DND-41 (cell line): ENCODE measurements around the gene PRDX2.
A peak's percentile ranks its signal among the peaks of the same experiment; 100 is the strongest.

Experiments used
- ATAC-seq: fragments of 200-7000 bp; cut with Tn5 transposase; 3 replicates; pipeline ENCODE4 v1.9.1; 2021; ENCODE audit warnings: low read depth; ENCODE audit not compliant: insufficient read depth
- DNase-seq: peaks from one replicate; pipeline ENCODE4 v3.0.0-alpha.2; 2020
- H2AFZ ChIP-seq: 2 replicates; pipeline ENCODE4 v1.6.0; 2012; ENCODE audit warnings: low read depth, low read length
- H3K27ac ChIP-seq: 2 replicates; pipeline ENCODE4 v1.5.1; 2012; ENCODE audit warnings: low read length, inconsistent platforms
- H3K27me3 ChIP-seq: fragments of 200-600 bp; sonication (generic); 2 replicates; pipeline ENCODE4 v1.6.0; 2012; ENCODE audit warnings: low read length, mild to moderate bottlenecking, inconsistent platforms; ENCODE audit not compliant: insufficient read depth, poor library complexity
- H3K36me3 ChIP-seq: 2 replicates; pipeline ENCODE4 v1.5.1; 2012; ENCODE audit warnings: low read length, inconsistent platforms; ENCODE audit not compliant: insufficient read depth
- H3K4me1 ChIP-seq: 2 replicates; pipeline ENCODE4 v1.5.1; 2012; ENCODE audit warnings: mild to moderate bottlenecking, low read length; ENCODE audit not compliant: insufficient read depth
- H3K4me2 ChIP-seq: 2 replicates; pipeline ENCODE4 v1.6.0; 2012; ENCODE audit warnings: mild to moderate bottlenecking, moderate library complexity, low read length, inconsistent platforms; ENCODE audit not compliant: insufficient read depth
- H3K4me3 ChIP-seq, 2 experiments: fragments of 200-600 bp in 1 of 2; shearing (Covaris generic) in 1 of 2; 2 replicates each; pipeline ENCODE4 v1.5.1; 2012 to 2016; ENCODE audit warnings: inconsistent platforms in 2 of 2, low read length in 2 of 2, mild to moderate bottlenecking in 2 of 2, low read depth in 1 of 2, moderate library complexity in 1 of 2
- H3K79me2 ChIP-seq: 2 replicates; pipeline ENCODE4 v1.6.0; 2012; ENCODE audit warnings: low read length, inconsistent platforms; ENCODE audit not compliant: insufficient read depth
- H3K9ac ChIP-seq: 2 replicates; pipeline ENCODE4 v1.6.0; 2012; ENCODE audit warnings: low read depth, mild to moderate bottlenecking, inconsistent platforms, low read length, moderate library complexity
- H3K9me3 ChIP-seq: 2 replicates; pipeline ENCODE4 v1.5.1; 2012; ENCODE audit warnings: low read length, moderate library complexity, mild to moderate bottlenecking, inconsistent platforms; ENCODE audit not compliant: insufficient read depth, severe bottlenecking
- H4K20me1 ChIP-seq: 2 replicates; pipeline ENCODE4 v1.6.0; 2012; ENCODE audit warnings: low read length; ENCODE audit not compliant: insufficient read depth
- EZH2 ChIP-seq: IDR thresholded peaks from 3 replicates; pipeline ENCODE4 v1.6.1; 2012; ENCODE audit warnings: borderline replicate concordance, low read depth, mild to moderate bottlenecking, moderate library complexity, low read length, inconsistent platforms; ENCODE audit not compliant: severe bottlenecking
- TF ChIP-seq, protein P1 (sequence below): IDR thresholded peaks from 2 replicates; pipeline ENCODE4 v1.5.1; 2012; ENCODE audit warnings: borderline replicate concordance, low read length, moderate library complexity, mild to moderate bottlenecking; ENCODE audit not compliant: poor library complexity, severe bottlenecking; ENCODE audit errors: extremely low read depth

PRDX2 gene

GRCh38 chr19:12834566-12834943 lies 33.0 kb upstream of the PRDX2 start, which contains the start of gene RTBDN:
TSS of gene RTBDN (minus strand) at chr19:12834579. CDS start at chr19:12829979, 4,600 bp downstream.
- no peak for ATAC-seq
- peak within 1 kb of the TSS; percentile 89 for H3K4me2 ChIP-seq
- H3K9ac ChIP-seq = peak within 1 kb of the TSS; percentile 67
- peaks cover 46% of the 10 kb centered on the region for H3K4me1 ChIP-seq
- no peaks in the 10 kb centered on the region for H3K9me3 ChIP-seq
- TF ChIP-seq, protein P1, sequence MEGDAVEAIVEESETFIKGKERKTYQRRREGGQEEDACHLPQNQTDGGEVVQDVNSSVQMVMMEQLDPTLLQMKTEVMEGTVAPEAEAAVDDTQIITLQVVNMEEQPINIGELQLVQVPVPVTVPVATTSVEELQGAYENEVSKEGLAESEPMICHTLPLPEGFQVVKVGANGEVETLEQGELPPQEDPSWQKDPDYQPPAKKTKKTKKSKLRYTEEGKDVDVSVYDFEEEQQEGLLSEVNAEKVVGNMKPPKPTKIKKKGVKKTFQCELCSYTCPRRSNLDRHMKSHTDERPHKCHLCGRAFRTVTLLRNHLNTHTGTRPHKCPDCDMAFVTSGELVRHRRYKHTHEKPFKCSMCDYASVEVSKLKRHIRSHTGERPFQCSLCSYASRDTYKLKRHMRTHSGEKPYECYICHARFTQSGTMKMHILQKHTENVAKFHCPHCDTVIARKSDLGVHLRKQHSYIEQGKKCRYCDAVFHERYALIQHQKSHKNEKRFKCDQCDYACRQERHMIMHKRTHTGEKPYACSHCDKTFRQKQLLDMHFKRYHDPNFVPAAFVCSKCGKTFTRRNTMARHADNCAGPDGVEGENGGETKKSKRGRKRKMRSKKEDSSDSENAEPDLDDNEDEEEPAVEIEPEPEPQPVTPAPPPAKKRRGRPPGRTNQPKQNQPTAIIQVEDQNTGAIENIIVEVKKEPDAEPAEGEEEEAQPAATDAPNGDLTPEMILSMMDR = no peak
- TF ChIP-seq EZH2 = no peak
- peak within 1 kb of the TSS; percentile 50 for H3K27ac ChIP-seq
- peaks cover 8% of the 10 kb centered on the region for H3K79me2 ChIP-seq
- H3K4me3 ChIP-seq = peak within 1 kb of the TSS; percentile 40 to 63; a peak in 3 of 4 replicates
- peak within 1 kb of the TSS; percentile 88 for H2AFZ ChIP-seq
- no peaks in the 10 kb centered on the region for H3K27me3 ChIP-seq
- no peaks in the 10 kb centered on the region for H3K36me3 ChIP-seq
- H4K20me1 ChIP-seq = peaks cover 11% of the 10 kb centered on the region
- DNase-seq = no peak

DNA sequence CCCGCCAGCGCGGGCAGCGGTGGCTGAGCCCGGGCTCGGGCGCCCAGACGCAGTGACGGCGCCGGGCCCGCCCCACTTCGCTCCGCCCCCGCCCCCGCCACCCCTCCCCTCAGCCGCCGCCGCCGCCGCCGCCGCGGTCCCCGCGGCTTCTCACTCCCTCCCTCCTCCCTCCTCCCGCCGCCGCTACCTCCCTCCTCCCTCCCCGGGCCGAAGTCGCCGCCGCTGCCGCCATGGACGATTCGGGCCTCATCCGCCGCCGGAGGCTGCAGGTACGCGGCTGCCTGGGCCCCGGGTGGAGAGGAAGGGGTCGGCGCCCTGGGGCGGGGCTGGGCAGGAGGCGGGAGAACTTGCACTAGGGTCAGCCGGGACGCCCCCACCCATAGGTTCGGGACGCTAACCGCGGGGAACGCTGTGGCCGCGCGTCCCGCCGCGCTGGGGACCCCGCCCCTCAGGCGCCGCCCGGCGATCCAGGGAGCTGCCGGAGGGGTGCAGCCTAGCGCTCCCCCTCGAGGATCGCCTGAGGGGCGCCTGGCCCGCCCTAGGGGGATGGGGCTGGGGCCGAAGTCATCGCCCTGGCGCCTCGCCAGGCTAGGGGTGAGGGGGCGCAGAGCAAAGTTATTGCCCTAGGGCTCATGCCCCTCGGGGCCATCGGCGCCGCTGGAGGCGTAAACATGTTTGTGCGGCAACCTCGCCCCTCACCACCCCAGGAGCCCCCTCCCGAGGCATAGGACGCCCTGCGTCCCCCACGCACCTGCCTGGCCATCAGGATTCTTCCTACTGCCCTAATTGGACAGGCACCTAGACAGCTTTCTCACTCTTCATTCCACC lies 32.4 kb upstream of the PRDX2 start:
- H2AFZ ChIP-seq = peak overlapping the region; percentile 88
- H3K4me3 ChIP-seq = peak overlapping the region; percentile 40 to 63; a peak in 3 of 4 replicates
- no peaks in the 10 kb centered on the region for H3K9me3 ChIP-seq
- H3K79me2 ChIP-seq = peaks cover 2% of the 10 kb centered on the region; the same call in 1 of the 2 replicates
- no peaks in the 10 kb centered on the region for H3K36me3 ChIP-seq
- TF ChIP-seq, protein P1 = no peak
- no peak for TF ChIP-seq EZH2
- H3K4me2 ChIP-seq = peak overlapping the region; percentile 89
- H3K9ac ChIP-seq = peak overlapping the region; percentile 67
- peak overlapping the region; percentile 50 for H3K27ac ChIP-seq
- ATAC-seq (peak; percentile 52), DNase-seq (peak; percentile 73)
- H3K4me1 ChIP-seq = peaks cover 40% of the 10 kb centered on the region
- peaks cover 7% of the 10 kb centered on the region for H4K20me1 ChIP-seq
- H3K27me3 ChIP-seq = no peaks in the 10 kb centered on the region

DNA sequence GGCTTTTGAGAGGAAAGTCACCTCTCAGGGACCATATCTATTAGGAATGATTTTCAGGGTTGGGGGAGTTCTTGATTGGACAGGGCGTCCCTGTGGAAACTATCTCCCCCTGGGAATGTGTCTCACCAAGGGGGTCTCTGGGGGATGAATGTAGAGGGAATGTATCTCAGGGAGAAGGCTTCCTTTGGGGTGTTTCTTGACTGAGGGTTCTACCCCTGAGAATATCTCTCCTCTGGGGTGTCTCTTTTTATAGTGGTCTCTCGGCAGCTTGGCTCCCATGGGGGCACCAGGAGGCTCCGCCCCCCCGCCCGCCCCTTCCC lies 31.8 kb upstream of the PRDX2 start:
- TF ChIP-seq, protein P1 = no peak
- TF ChIP-seq EZH2 = no peak
- ATAC-seq (no peak), DNase-seq (no peak)
- peak overlapping the region; percentile 46 for H3K9ac ChIP-seq
- H4K20me1 ChIP-seq = peaks cover 7% of the 10 kb centered on the region
- peak overlapping the region; percentile 47 for H2AFZ ChIP-seq
- peak overlapping the region; percentile 48; the same call in 1 of the 2 replicates for H3K27ac ChIP-seq
- no peaks in the 10 kb centered on the region for H3K79me2 ChIP-seq
- peak overlapping the region; percentile 89 for H3K4me2 ChIP-seq
- H3K4me1 ChIP-seq = peaks cover 40% of the 10 kb centered on the region
- no peaks in the 10 kb centered on the region for H3K36me3 ChIP-seq
- peak overlapping the region; percentile 16 to 60; a peak in 3 of 4 replicates for H3K4me3 ChIP-seq
- H3K27me3 ChIP-seq = no peaks in the 10 kb centered on the region
- no peaks in the 10 kb centered on the region for H3K9me3 ChIP-seq
